SK-N-MC (cell line): Measurements from ENCODE around the gene BOC.

Experiments
- EZH2 ChIP-seq: fragments of 200-600 bp; sonication (generic); IDR thresholded peaks from one replicate; pipeline ENCODE4 v1.6.1; 2017; ENCODE audit warnings: antibody characterized with exemption
- FOXP2 ChIP-seq: optimal IDR thresholded peaks from 2 replicates; pipeline ENCODE3; 2011; ENCODE audit warnings: mild to moderate bottlenecking, moderate library complexity; ENCODE audit not compliant: insufficient read depth; ENCODE audit errors: extremely low read length, control extremely low read depth
- POLR2AphosphoS5 ChIP-seq: IDR thresholded peaks from 2 replicates; pipeline ENCODE4 v1.6.1; 2012; ENCODE audit warnings: mild to moderate bottlenecking, low read depth, low read length, borderline replicate concordance

DNA sequence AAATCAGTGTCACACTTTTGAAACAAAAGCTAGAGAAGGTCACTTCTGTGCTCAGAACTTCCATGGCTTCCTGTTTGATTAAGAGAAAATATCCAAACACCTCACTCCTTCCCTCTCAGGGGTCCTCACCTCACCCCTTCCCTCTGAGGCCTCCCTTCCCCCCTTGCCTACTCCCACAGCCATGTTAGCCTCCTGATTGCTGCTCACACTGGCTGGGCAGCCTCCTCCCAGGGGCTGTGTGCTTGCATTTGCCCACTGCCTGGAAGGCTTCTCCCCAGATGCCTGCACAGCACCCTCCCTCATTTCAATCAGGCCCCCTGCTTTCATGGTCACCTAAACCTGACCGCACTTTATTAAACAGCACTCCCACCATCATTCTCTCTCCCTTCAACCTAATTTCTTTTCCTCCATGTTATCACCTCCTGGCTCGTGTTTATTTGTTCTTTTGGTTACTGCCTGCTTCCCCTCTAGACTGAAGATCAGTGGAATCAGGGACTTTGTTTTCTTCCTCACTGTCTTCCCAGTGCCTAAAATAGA lies 10.4 kb downstream of the BOC start:
- TF ChIP-seq EZH2 (no peak), POLR2AphosphoS5 (no peak), FOXP2 (no peak)
